ENCODE data around the gene SDHC. TPM values are rescaled to one million over a fixed set of nuclear protein-coding genes. Genes with fewer than 3 reads are reported as not detected.

SDHC gene
- total and polyA plus RNA-seq, 2 of the 8 experiments (the other 6 are each of a cell fraction or from before 2014, with no cell fraction given): 224 to 305 TPM

DNA sequence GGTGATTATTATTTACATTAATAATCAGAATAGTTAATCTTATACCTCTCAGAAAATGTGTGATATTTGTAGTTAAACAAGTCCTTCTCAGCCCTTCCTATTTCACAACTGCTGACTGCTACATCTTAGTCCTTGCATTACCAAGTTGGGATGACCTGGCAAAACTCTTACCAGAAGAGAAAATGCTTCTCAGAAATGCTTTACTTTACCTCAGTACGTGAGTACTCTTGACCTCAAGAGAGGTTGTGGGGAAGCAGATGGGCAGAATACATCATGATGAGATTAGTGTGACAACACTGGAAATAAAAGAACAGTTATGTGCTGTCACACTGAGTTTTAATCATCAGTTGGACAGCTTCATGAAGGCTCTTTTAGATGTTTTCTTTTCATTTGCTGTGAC is 37.3 kb downstream of the SDHC start:
- Histone ChIP-seq H3K27ac (ENCODE audit: low read depth, low read length) (no peak overlapping the region), H3K36me3 (ENCODE audit: control insufficient read depth in 2 of 4, insufficient read depth in 4 of 4, low read length in 3 of 4) (peaks cover 0 to 3% (median 0%) of the 10 kb centered on the region in 4 experiments; a peak in 4 of 8 replicates), H2BK5ac (ENCODE audit: low read depth, low read length) (no peak overlapping the region), H2AK5ac (ENCODE audit: low read depth, low read length) (no peak overlapping the region), H2BK120ac (replicated peaks; ENCODE audit: low read depth, low read length) (no peak overlapping the region), H4K8ac (ENCODE audit: extremely low read depth, insufficient read depth, low read length) (no peak overlapping the region), H3K4ac (replicated peaks; ENCODE audit: insufficient read length, low read depth, low read length) (no peak overlapping the region), H3K9me3 (ENCODE audit: insufficient read depth in 2 of 2, low read depth in 1 of 2, low read length in 1 of 2) (no peaks in the 10 kb centered on the region), H3K4me2 (ENCODE audit: insufficient read depth in 1 of 2, low read depth in 2 of 2, low read length in 2 of 2) (no peak overlapping the region), H2AFZ (ENCODE audit: low read length) (no peak overlapping the region), H3K18ac (ENCODE audit: extremely low read depth, low read length) (no peak overlapping the region), H3K79me1 (ENCODE audit: low read depth, low read length) (no peaks in the 10 kb centered on the region), H4K91ac (replicated peaks; ENCODE audit: insufficient read length, low read length) (no peak overlapping the region), H2BK15ac (ENCODE audit: low read length) (no peak overlapping the region), H3K56ac (replicated peaks; ENCODE audit: insufficient read length, low read depth, low read length) (no peak overlapping the region), H3K14ac (ENCODE audit: insufficient read length) (no peak overlapping the region), H3K23me2 (ENCODE audit: low read depth, low read length) (no peaks in the 10 kb centered on the region), H3K4me3 (ENCODE audit: extremely low read depth in 1 of 4, insufficient read depth in 2 of 4, low read depth in 3 of 4, low read length in 4 of 4) (no peak overlapping the region), H4K20me1 (replicated peaks in 1 of 2; ENCODE audit: control insufficient read depth in 1 of 2, insufficient read depth in 2 of 2, low read length in 2 of 2) (no peaks in the 10 kb centered on the region), H4K5ac (ENCODE audit: insufficient read length, low read depth, low read length) (no peak overlapping the region), H3K27me3 (replicated peaks in 1 of 4; ENCODE audit: control insufficient read depth in 3 of 4, extremely low read depth in 1 of 4, insufficient read depth in 3 of 4, low read length in 3 of 4) (no peaks in the 10 kb centered on the region), H2BK12ac (ENCODE audit: low read depth, low read length) (no peak overlapping the region), H3K23ac (ENCODE audit: insufficient read length) (no peak overlapping the region), H2BK20ac (ENCODE audit: low read length) (no peak overlapping the region), H3K4me1 (replicated peaks in 1 of 4; ENCODE audit: control insufficient read depth in 3 of 4, insufficient read depth in 4 of 4, low read length in 3 of 4) (no peaks in the 10 kb centered on the region), H3K9ac (replicated peaks in 1 of 4; ENCODE audit: extremely low read depth in 1 of 4, low read depth in 3 of 4, low read length in 3 of 4) (no peak overlapping the region), H3K79me2 (ENCODE audit: control insufficient read depth in 1 of 2, insufficient read depth in 2 of 2, low read length in 2 of 2) (no peaks in the 10 kb centered on the region)
- WGBS, 2 experiments (ENCODE audit: extremely low coverage in 1 of 2, insufficient coverage in 1 of 2, insufficient read length in 1 of 2, insufficient replicate concordance in 2 of 2, low coverage in 1 of 2, low lambda C conversion rate in 2 of 2, missing lambda C conversion rate in 1 of 2): 96% methylated on average over 1 of the region's 1 CpG; no CpG with 5 or more reads in 1 of the 2 experiments
- no peak for FAIRE-seq
- no peak for DNase-seq (ENCODE audit: low read depth in 1 of 2, low spot score in 2 of 2)
- ChIA-PET POLR2A (ENCODE audit: partially characterized antibody) (interaction anchor here (1.1 to 1.2 kb wide), 2 partner anchors 9 to 125 kb away, joined by 3 to 4 read pairs; no protein-coding TSS in a partner anchor), CTCF (ENCODE audit: partially characterized antibody) (no interaction called here)
- TF ChIP-seq KDM5A (IDR thresholded peaks at IDR 0.05; ENCODE audit: low read length) (no peak), POU5F1 (IDR thresholded peaks at IDR 0.05; ENCODE audit: low read depth, low read length) (no peak), CREB1 (IDR thresholded peaks at IDR 0.05) (no peak), GABPA (IDR thresholded peaks at IDR 0.05; ENCODE audit: borderline replicate concordance, insufficient read depth, low read length) (no peak)

Data from H1 (cell line).